Skeletal muscle tissue (tissue), 4 donors: Measurements from ENCODE around the gene ADIPOR2. TPM values are rescaled to one million over a fixed set of nuclear protein-coding genes. Genes with fewer than 3 reads are reported as not detected.

ENCODE experiments used
- H3K27ac ChIP-seq: one replicate; pipeline ENCODE4 v1.7.0; 2013; ENCODE audit warnings: mild to moderate bottlenecking, low read depth, low read length, inconsistent platforms
- H3K27me3 ChIP-seq, 3 donors: one replicate each; pipeline ENCODE4 v1.7.0; 2013; ENCODE audit warnings: low read length in 3 of 3; ENCODE audit not compliant: control insufficient read depth in 3 of 3, insufficient read depth in 3 of 3
- H3K36me3 ChIP-seq, 3 donors: one replicate each; pipeline ENCODE4 v1.7.0; 2013; ENCODE audit warnings: low read length in 3 of 3; ENCODE audit not compliant: control insufficient read depth in 3 of 3, insufficient read depth in 3 of 3
- H3K4me1 ChIP-seq, 3 donors: one replicate each; pipeline ENCODE4 v1.7.0; 2013; ENCODE audit warnings: low read length in 3 of 3, mild to moderate bottlenecking in 3 of 3; ENCODE audit not compliant: control insufficient read depth in 3 of 3, insufficient read depth in 3 of 3
- H3K4me3 ChIP-seq, 3 donors: one replicate each; pipeline ENCODE4 v1.7.0; 2013; ENCODE audit warnings: low read length in 3 of 3
- H3K9ac ChIP-seq, 3 donors: one replicate each; pipeline ENCODE4 v1.7.0; 2013; ENCODE audit warnings: low read length in 3 of 3, mild to moderate bottlenecking in 3 of 3, moderate library complexity in 2 of 3, low read depth in 1 of 3
- H3K9me3 ChIP-seq, 3 donors: one replicate each; pipeline ENCODE4 v1.7.0; 2013; ENCODE audit warnings: low read length in 3 of 3; ENCODE audit not compliant: control insufficient read depth in 3 of 3
- total RNA-seq: library from RNA; depleted of rRNA; stranded (reverse); fragments of >200 nt; gene quantifications from one replicate; pipeline ENCODE4 v1.2.3, GENCODE V29; 2014
- donor health status: Osteomylitis.

The ADIPOR2 gene
- total RNA-seq, 1 donor from 2014 or later = 35.5 TPM

DNA sequence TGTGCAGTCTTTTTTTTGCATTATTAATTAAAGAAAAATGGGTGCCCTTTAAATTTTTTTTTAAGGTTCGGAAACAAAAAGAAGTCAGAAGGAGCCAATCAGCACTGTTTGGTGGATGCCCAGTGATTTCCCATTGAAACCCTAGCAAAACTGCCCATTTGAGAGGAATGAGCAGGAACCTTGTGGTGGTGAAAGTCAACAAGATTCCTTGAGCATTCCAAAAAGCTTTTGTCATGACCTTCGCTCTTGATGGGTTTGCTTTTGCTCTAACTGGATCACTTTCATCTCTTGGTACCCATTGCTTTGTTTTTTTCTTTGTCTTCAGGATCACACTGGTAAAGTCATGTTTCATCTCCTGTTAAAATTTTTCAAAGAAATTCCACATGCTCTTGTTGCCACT, 54.1 kb downstream of the ADIPOR2 start:
- Histone ChIP-seq H3K27me3 (no peaks in the 10 kb centered on the region), H3K9ac (no peak overlapping the region), H3K4me1 (peaks cover 17 to 27% (median 22%) of the 10 kb centered on the region in 3 donors), H3K27ac (no peak overlapping the region), H3K4me3 (no peak overlapping the region), H3K36me3 (peaks cover 0 to 2% (median 2%) of the 10 kb centered on the region in 3 donors), H3K9me3 (peaks cover 0 to 2% (median 0%) of the 10 kb centered on the region in 3 donors)

DNA sequence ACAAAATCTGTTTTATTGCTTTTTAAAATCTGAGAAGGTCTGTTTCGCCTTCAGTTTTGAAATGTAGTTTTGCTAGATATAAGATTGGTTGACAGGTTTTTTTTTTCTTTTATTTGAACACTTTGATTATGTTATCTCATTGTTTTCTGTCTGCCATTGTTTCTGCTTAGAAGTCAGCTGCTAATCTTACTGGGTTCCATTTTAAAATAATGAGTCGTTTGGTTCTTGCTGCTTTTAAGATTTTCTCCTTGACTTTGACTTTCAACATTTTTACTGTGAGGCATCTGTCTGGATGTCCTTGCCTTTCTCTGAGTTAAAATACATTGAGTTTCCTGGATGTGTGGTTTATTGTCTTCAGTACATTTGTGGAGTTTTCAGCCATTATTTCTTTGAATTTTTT, 56.7 kb downstream of the ADIPOR2 start:
- Histone ChIP-seq H3K9me3 (peaks cover 0 to 2% (median 0%) of the 10 kb centered on the region in 3 donors), H3K27me3 (no peaks in the 10 kb centered on the region), H3K27ac (no peak overlapping the region), H3K9ac (no peak overlapping the region), H3K36me3 (peaks cover 0 to 2% (median 2%) of the 10 kb centered on the region in 3 donors), H3K4me3 (no peak overlapping the region), H3K4me1 (peaks cover 0 to 6% (median 2%) of the 10 kb centered on the region in 3 donors)

DNA sequence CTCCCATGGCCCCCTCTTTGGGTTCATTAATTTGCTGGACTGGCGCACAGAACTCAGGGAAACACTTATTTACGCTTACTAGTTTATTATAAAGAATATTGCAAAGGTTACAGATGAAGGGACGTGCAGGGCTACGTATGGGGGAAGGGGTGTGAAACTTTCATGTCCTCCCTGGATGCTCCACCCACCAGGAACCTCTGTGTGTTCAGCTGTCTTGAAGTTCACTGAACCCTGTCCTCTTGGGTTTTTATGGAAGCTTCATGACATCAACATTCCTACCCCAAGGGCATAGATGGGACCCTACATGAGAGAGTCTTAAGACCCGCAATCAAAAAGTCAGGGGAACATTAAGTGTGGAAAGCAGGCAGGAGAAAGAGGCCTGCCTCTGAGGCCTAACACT, 58.1 kb downstream of the ADIPOR2 start:
- H3K27ac ChIP-seq = no peak overlapping the region
- peaks cover 0 to 6% (median 2%) of the 10 kb centered on the region in 3 donors for H3K4me1 ChIP-seq
- peaks cover 0 to 2% (median 2%) of the 10 kb centered on the region in 3 donors for H3K36me3 ChIP-seq
- no peaks in the 10 kb centered on the region for H3K27me3 ChIP-seq
- no peak overlapping the region for H3K9ac ChIP-seq
- H3K9me3 ChIP-seq = peaks cover 0 to 2% (median 0%) of the 10 kb centered on the region in 3 donors
- H3K4me3 ChIP-seq = no peak overlapping the region

DNA sequence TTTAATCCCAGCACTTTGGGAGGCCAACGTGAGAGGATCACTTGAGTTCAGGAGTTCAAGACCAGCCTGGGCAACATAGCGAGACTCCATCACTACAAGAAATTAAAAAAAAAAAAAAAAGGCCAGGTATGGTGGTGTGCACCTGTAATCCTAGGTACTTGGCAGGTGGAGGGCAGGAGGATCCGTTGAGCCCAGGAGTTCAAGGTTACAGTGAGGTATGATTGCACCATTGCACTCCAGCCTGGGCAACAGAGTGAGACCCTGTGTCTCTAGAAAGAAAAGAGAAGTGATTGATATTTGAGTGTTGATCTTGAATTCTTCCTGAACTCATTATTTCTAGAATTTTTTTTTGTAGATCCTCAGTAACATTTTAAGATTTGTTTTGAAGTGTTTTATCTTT, 59.4 kb downstream of the ADIPOR2 start:
- Histone ChIP-seq H3K9ac (no peak overlapping the region), H3K9me3 (peaks cover 0 to 2% (median 0%) of the 10 kb centered on the region in 3 donors), H3K4me1 (peaks cover 0 to 6% (median 2%) of the 10 kb centered on the region in 3 donors), H3K4me3 (no peak overlapping the region), H3K27ac (no peak overlapping the region), H3K27me3 (no peaks in the 10 kb centered on the region), H3K36me3 (peaks cover 0 to 5% (median 2%) of the 10 kb centered on the region in 3 donors)

DNA sequence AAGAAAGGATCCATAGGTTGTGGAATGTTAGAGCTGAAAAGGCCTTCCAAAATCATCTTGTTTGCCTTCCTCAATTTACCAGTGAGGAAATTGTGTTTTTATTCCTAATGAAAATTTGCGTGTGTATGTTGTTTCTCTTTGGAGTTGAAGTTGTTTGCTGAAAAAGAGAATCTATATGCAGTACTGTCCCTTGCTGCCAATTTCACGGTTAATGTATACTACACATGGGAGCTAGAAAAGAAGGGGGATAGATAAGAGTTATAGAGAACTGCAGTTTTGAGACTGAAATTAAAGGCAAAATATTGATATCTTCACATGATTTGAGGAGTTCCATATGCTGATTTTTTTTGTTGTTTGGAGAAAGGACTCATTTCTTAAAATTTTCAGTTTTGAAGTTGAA, 67.5 kb downstream of the ADIPOR2 start:
- Histone ChIP-seq H3K27ac (no peak overlapping the region), H3K4me1 (peaks cover 0 to 2% (median 0%) of the 10 kb centered on the region in 3 donors), H3K9ac (no peak overlapping the region), H3K4me3 (no peak overlapping the region), H3K27me3 (no peaks in the 10 kb centered on the region), H3K9me3 (no peaks in the 10 kb centered on the region), H3K36me3 (peaks cover 0 to 16% (median 7%) of the 10 kb centered on the region in 3 donors)

DNA sequence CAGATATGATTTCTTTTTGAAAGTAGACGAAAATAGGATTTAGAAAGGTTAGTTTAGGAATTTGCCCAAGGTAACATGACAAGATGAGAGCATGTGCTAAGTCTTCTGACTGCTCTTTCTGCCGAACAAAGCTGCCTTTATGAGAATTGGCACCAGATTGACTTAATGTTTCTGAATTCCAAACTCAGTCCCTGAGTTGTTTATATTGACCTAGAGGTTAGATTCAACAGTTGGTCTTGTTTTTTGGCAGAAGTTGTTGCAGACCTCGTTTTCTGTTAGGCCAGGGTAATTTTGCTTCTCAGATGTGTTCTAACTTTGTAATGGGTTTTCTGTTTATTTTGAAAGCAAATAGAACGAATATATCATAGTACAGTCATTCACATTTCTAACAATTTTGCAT, 68.0 kb downstream of the ADIPOR2 start:
- no peak overlapping the region for H3K4me3 ChIP-seq
- H3K36me3 ChIP-seq = peaks cover 0 to 16% (median 7%) of the 10 kb centered on the region in 3 donors
- no peak overlapping the region for H3K9ac ChIP-seq
- H3K4me1 ChIP-seq = peaks cover 0 to 2% (median 0%) of the 10 kb centered on the region in 3 donors
- no peaks in the 10 kb centered on the region for H3K27me3 ChIP-seq
- no peak overlapping the region for H3K27ac ChIP-seq
- H3K9me3 ChIP-seq = no peaks in the 10 kb centered on the region

DNA sequence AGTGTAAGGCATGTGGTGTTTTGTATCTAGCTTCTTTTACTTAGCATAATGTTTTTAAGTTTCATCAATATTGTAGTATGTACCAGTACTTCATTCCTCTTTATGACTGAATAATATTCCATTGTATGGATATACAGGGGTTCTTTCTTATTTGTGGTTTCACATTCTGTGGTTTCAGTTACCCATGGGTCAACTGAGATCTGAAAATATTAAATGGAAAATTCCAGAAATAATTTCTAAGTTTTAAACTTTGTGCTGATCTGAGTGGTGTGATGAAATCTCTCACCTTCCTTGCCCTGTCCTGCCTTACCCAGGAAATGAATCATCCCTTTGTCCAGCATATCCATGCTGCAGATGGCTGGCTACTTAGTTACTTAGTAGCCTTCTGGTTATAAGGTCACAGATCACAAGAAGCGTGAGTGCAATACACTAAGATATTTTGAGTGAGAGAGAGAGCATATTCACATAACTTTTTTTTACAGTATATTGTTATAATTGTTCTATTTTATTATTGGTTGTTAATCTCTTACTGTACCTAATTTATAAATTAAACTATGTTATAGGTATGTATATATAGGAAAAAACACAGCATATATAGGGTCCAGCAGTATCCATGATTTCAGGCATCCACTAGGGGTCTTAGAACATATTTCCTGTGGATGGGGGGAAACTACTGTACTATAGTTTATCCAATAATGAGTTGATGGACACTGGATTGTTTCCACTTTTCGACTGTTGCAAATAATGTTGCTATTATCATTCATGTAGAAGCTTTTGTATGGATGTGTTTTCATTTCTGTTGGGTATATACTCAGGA, 69.9 kb downstream of the ADIPOR2 start:
- Histone ChIP-seq H3K4me1 (peaks cover 0 to 2% (median 0%) of the 10 kb centered on the region in 3 donors), H3K27me3 (no peaks in the 10 kb centered on the region), H3K9me3 (no peaks in the 10 kb centered on the region), H3K9ac (no peak overlapping the region), H3K27ac (no peak overlapping the region), H3K4me3 (no peak overlapping the region), H3K36me3 (peaks cover 0 to 8% (median 7%) of the 10 kb centered on the region in 3 donors)

DNA sequence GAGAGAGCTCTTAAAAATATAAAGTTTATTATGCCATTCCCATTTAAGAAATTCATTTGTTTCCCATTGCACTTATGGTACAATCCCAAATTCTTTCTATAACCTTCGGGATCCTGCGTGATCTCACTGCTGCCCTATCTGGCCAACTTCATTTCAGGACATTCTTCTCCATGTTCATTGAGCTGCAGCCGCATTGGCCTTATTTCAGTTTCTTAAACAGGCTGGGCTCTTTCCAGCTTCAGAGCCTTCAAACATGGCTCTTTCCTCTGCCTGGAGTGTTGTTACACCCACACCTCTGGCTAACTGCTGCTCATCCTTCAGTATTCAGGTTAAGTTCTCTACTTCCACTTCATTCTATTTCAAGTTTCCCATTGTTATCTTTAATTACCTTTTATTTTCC, 71.0 kb downstream of the ADIPOR2 start:
- H3K4me3 ChIP-seq = no peak overlapping the region
- no peak overlapping the region for H3K9ac ChIP-seq
- no peaks in the 10 kb centered on the region for H3K27me3 ChIP-seq
- peaks cover 0 to 4% (median 0%) of the 10 kb centered on the region in 3 donors for H3K4me1 ChIP-seq
- no peaks in the 10 kb centered on the region for H3K9me3 ChIP-seq
- H3K36me3 ChIP-seq = peaks cover 0 to 8% (median 7%) of the 10 kb centered on the region in 3 donors
- H3K27ac ChIP-seq = no peak overlapping the region

DNA sequence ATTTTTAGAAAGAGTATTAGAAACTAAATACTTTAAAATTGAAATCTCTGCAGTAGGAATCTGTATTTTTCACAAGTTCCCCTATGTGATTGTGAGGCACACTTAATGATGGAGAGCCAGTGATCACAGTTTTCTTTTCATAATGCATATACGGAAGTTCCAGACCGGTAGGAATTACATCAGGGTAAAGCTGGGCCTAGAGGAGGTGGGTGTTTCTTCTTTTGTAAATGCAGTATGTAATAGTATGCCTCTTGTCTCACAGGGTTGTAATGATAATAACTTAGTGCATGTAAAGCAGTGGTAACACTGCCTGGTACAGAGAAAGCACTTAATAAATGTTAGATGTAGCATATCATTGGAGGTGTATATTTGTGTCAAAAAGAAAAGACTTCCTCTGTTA, 72.3 kb downstream of the ADIPOR2 start:
- H3K27ac ChIP-seq = no peak overlapping the region
- no peaks in the 10 kb centered on the region for H3K9me3 ChIP-seq
- peaks cover 0 to 4% (median 4%) of the 10 kb centered on the region in 3 donors for H3K4me1 ChIP-seq
- H3K27me3 ChIP-seq = no peaks in the 10 kb centered on the region
- no peak overlapping the region for H3K4me3 ChIP-seq
- H3K36me3 ChIP-seq = no peaks in the 10 kb centered on the region
- H3K9ac ChIP-seq = no peak overlapping the region

DNA sequence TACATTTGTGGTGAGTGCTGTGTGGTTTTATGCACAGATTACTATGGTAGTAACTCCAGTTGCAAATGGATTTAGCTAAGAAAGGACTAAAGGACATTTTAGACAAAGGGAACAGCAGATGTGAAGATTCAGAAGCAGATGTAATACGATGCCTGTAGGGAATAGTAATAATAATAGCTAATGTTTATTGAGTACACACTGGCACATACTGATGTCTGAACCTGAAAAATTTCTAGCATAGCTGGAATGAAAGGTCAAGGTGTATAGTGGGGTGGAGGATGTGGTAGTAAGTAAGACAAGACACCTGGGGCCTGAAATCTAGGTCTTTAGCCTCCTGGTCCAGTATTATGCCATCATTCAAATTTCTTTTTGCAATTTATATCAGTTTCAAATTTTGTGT, 75.2 kb downstream of the ADIPOR2 start:
- H3K36me3 ChIP-seq = peaks cover 0 to 3% (median 0%) of the 10 kb centered on the region in 3 donors
- H3K9ac ChIP-seq = no peak overlapping the region
- no peaks in the 10 kb centered on the region for H3K9me3 ChIP-seq
- no peak overlapping the region for H3K27ac ChIP-seq
- H3K27me3 ChIP-seq = no peaks in the 10 kb centered on the region
- no peak overlapping the region for H3K4me3 ChIP-seq
- peaks cover 0 to 4% (median 4%) of the 10 kb centered on the region in 3 donors for H3K4me1 ChIP-seq
